NCI-H1417 treated with DMSO at 0.1 percent for 48 hours (cell line): Measurements from ENCODE around the gene PET117.
"Not testable (repeated sequence)": the region's sequence is repeated elsewhere in the genome, so short reads cannot be mapped to it uniquely, and the experiment has no call there.

Source experiments
- DNase-seq: peaks from one replicate; lab custom pipeline; 2025; lab: John Stamatoyannopoulos, UW

The PET117 gene

GRCh38 chr20:18164356-18164755, 26.7 kb downstream of the PET117 start:
- no peak for DNase-seq

DNA sequence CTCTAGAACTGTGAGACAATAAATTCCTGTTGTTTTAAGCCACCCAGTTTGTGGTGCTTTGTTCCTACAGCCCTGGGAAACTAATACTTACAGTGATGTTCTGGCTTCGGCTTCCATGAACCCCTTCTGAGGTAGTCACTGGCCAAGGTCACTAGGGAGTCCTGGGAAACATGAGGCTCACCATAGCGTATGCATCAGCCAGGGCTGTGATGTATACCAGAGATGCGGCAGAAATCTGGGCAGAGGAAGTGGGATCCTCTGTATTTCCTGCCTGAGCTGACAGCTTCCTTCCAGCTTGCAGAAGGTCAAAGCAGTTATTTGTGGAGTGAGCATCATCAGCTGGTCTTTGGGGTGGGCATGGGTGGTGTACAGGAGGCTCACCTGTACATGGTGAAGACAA, 27.9 kb downstream of the PET117 start:
- DNase-seq = no peak

DNA sequence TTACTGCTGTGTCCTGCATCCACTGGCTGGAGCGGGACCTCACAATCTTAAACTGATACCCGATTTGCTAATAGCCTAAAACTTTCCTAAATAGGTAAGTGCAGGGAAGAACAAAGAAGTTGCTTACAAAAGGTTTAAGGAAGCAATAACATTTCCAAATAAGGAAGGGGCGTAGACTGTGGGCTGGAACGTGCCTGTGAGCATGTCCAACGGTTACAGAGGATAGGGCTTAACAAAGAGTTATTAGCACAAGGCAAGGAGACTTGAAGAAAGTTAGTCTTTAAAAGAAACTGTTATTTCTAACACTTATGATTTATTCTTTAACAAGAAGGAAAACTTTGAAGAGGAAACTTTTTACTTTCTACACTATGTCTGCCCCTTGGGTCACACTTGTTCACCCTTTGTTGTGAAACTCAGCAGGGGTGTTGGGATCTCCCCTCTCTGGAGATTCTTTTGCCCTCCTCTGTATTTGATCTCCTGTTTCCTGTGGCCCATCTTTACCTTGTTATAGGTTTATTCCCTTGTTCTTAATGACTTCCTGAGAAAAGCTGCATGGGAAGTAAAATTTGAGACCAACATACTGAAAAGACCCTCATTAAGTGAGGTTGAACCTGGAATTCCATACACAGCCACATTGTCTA, 28.7 kb downstream of the PET117 start:
- no peak for DNase-seq

GRCh38 chr20:18166950-18167349, 29.3 kb downstream of the PET117 start:
- DNase-seq = no peak

GRCh38 chr20:18172379-18172778, 34.7 kb downstream of the PET117 start:
- no peak for DNase-seq

DNA sequence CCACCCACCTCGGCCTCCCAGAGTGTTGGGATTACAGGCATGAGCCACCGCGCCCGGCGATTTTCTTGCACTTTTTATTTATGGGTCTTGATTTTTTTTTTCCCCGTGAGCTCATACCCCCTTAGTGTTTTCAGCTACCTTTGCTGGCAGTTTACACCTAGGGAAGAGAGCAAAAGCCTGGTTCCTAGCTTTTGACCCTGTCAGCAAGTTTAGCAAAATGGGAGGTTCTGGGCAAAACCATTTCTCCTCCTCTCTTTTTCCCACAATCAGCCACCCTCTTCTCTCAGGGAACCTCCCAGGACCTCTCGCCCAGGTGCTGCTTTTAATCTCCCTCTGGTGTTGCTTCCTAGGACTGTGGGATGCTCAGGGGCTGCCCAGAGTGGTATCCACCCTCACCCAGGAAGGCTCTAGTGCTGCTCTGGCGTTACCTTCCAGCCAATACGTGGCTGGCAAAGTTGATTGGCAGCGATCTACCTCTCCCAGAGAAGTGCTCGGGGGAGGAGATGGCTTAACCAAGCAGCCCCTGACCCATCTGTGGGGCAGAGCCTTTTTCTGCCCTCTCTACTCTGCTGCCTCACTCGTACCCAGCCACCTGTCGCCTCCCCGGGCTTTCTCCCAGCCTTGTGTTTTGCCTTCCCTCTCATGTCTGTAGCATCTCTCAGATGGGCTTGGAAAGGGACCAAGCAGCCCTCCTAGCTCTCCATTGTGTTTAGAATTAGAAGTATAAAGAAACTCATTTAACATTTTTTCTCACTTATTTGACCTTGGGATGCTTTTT, 37.4 kb downstream of the PET117 start:
- DNase-seq = no peak

GRCh38 chr20:18176318-18176785, 38.7 kb downstream of the PET117 start:
- no peak for DNase-seq

DNA sequence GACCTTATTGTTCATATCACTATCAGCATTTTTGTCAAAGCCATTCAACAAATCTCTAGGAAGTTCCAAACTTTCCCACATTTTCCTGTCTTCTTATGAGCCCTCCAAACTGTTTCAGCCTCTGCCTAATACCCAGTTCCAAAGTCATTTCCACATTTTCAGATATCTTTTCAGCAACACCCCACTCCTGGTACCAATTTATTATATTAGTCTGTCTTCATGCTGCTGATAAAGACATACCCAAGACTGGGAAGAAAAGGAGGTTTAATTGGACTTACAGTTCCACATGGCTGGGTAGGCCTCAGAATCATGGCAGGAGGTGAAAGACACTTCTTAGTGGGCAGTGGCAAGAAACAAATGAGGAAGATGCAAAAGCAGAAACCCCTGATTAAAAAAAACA, 42.7 kb downstream of the PET117 start:
- not testable (repeated sequence) for DNase-seq

DNA sequence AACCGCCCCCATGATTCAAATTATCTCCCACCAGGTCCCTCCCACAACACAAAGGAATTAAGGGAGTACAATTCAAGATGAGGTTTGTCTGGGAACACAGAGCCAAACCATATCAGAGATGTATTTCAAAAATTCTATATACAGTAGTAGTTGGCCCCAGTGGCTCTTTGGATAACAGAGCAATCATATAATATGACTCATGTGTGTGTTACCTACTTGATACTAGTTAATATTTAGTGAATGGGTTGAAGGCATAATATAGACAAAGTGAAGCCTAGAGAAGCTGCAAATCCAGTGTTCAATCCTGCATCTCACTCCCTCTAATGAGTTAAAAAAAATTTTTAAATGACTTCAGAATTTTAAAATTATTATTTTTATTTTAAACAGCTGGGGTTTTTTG, 43.2 kb downstream of the PET117 start:
- DNase-seq = no peak

GRCh38 chr20:18187020-18187419, 49.4 kb downstream of the PET117 start:
- DNase-seq = no peak

GRCh38 chr20:18188434-18188833, 50.8 kb downstream of the PET117 start:
- no peak for DNase-seq

DNA sequence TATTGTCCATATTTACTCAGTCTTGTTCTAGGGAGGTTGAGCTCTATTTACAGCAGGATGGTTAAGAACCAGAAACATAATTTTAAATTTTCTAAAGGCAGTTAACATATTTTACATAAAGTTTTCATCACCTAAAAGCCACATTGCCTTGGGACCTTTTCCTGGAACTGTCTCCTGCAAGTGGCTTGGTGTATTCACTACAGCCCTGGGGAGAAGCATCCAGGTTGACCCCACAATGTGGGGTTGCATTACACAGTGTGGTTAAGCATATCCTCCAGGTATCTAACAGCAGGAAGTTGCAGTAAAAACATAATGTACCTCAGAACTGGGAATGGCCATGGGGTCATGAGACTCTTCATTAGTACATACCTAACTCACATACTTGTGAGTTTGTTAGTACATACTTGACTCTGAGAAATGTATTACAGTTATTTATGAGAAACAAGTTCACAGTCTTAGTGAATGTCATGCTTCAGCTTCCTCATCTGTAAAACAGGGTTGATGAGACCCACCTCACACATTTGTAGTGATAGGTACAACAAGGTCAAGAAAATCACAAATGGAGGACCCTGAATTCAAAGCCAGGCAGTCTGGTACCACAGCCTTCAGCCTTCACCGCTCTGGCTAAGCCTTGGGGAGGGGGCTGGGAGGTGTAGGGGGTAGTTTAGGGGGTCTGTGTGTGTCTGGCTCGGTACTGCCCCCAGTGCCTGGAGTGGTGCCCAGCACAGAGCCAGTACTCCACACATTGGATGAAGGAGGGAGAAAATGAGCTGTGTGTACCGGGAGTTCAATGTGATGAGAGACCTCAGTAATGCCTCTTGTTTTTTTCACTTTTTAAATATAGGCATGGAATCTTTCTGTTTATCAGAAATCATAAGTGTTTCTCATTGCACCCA, 52.9 kb downstream of the PET117 start:
- DNase-seq = no peak

DNA sequence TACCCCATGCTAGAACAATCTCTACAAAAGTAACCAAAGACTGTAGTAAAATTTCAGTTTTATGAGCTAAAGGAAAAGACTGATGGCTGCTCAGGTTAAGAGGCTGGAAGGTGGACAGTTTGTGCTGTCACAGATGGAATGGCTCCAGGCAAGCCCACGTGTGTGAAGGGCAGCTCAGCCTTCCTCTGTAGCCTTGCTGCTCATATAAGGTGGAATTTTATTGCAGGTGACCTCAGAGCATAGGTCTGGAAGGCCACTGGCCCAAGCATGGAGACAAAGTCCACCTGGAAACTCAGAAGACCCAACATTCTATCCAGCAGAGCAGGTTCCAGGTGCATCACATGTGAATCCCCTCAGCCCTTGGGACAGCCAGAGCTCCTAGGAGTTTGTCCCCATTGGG, 53.6 kb downstream of the PET117 start:
- DNase-seq = no peak
